MM.1S (cell line): ENCODE data around the gene HOXC6.
A peak's percentile ranks its signal among the peaks of the same experiment; 100 is the strongest.

Source experiments
- DNase-seq: peaks from one replicate; pipeline ENCODE4 v3.0.0-alpha.2; 2015
- H2AFZ ChIP-seq: fragments of 300-600 bp; sonication (generic); 2 replicates; pipeline ENCODE4 v1.6.0; 2016; ENCODE audit warnings: antibody characterized with exemption, low read length
- H3F3A ChIP-seq: fragments of 300-600 bp; sonication (generic); 2 replicates; pipeline ENCODE4 v1.6.1; 2016; ENCODE audit warnings: mild to moderate bottlenecking, antibody characterized with exemption, low read length, moderate library complexity, mixed read lengths; ENCODE audit not compliant: insufficient read depth
- H3K27ac ChIP-seq: fragments of 300-600 bp; sonication (generic); 2 replicates; pipeline ENCODE4 v1.5.1; 2016; ENCODE audit warnings: mild to moderate bottlenecking, low read length
- H3K27me3 ChIP-seq: fragments of 300-600 bp; sonication (generic); replicated peaks from 2 replicates; pipeline ENCODE4 v1.6.0; 2016; ENCODE audit warnings: low read length; ENCODE audit not compliant: insufficient read depth
- H3K36me3 ChIP-seq: fragments of 300-600 bp; sonication (generic); replicated peaks from 2 replicates; pipeline ENCODE4 v1.6.1; 2016; ENCODE audit warnings: mild to moderate bottlenecking, low read length, mixed read lengths; ENCODE audit not compliant: insufficient read depth
- H3K4me1 ChIP-seq: fragments of 300-600 bp; sonication (generic); 2 replicates; pipeline ENCODE4 v1.6.1; 2016; ENCODE audit warnings: low read length, mixed read lengths
- H3K4me2 ChIP-seq: fragments of 300-600 bp; sonication (generic); 2 replicates; pipeline ENCODE4 v1.6.0; 2016; ENCODE audit warnings: low read depth, low read length
- H3K4me3 ChIP-seq: fragments of 300-600 bp; sonication (generic); 2 replicates; pipeline ENCODE4 v1.5.1; 2016; ENCODE audit warnings: low read length, mixed read lengths
- H3K79me2 ChIP-seq: fragments of 300-600 bp; sonication (generic); 2 replicates; pipeline ENCODE4 v1.6.1; 2016; ENCODE audit warnings: mixed run types, low read length, mixed read lengths
- H3K9ac ChIP-seq: fragments of 300-600 bp; sonication (generic); 2 replicates; pipeline ENCODE4 v1.6.1; 2016; ENCODE audit warnings: low read length, mixed read lengths
- H3K9me2 ChIP-seq: fragments of 300-600 bp; sonication (generic); replicated peaks from 2 replicates; pipeline ENCODE4 v1.6.1; 2016; ENCODE audit warnings: mild to moderate bottlenecking, low read length, mixed read lengths; ENCODE audit not compliant: insufficient read depth
- H3K9me3 ChIP-seq: fragments of 300-600 bp; sonication (generic); replicated peaks from 2 replicates; pipeline ENCODE4 v1.6.1; 2016; ENCODE audit warnings: mild to moderate bottlenecking, low read length, mixed read lengths; ENCODE audit not compliant: insufficient read depth
- H4K20me1 ChIP-seq: fragments of 300-600 bp; sonication (generic); 2 replicates; pipeline ENCODE4 v1.6.1; 2016; ENCODE audit warnings: mild to moderate bottlenecking, low read length, moderate library complexity, mixed read lengths; ENCODE audit not compliant: insufficient read depth
- EZH2 ChIP-seq: fragments of 300-600 bp; sonication (generic); optimal IDR thresholded peaks from 2 replicates; pipeline ENCODE3; 2017; ENCODE audit warnings: low read depth, mild to moderate bottlenecking, antibody characterized with exemption, low read length, mixed read lengths
- EZH2phosphoT487 ChIP-seq: fragments of 300-600 bp; sonication (generic); IDR thresholded peaks from 2 replicates; pipeline ENCODE4 v1.6.1; 2018; ENCODE audit warnings: antibody characterized with exemption, low read length
- TF ChIP-seq, protein P1 (sequence below): fragments of 300-600 bp; sonication (generic); IDR thresholded peaks from 2 replicates; pipeline ENCODE4 v1.5.1; 2016; ENCODE audit warnings: antibody characterized with exemption, low read length, mixed read lengths

HOXC6 gene

GRCh38 chr12:54046809-54047159, 18.5 kb downstream of the HOXC6 start:
- no peak for DNase-seq
- no peaks in the 10 kb centered on the region for H3K79me2 ChIP-seq
- no peaks in the 10 kb centered on the region for H3F3A ChIP-seq
- TF ChIP-seq EZH2phosphoT487: no peak
- TF ChIP-seq, protein P1, sequence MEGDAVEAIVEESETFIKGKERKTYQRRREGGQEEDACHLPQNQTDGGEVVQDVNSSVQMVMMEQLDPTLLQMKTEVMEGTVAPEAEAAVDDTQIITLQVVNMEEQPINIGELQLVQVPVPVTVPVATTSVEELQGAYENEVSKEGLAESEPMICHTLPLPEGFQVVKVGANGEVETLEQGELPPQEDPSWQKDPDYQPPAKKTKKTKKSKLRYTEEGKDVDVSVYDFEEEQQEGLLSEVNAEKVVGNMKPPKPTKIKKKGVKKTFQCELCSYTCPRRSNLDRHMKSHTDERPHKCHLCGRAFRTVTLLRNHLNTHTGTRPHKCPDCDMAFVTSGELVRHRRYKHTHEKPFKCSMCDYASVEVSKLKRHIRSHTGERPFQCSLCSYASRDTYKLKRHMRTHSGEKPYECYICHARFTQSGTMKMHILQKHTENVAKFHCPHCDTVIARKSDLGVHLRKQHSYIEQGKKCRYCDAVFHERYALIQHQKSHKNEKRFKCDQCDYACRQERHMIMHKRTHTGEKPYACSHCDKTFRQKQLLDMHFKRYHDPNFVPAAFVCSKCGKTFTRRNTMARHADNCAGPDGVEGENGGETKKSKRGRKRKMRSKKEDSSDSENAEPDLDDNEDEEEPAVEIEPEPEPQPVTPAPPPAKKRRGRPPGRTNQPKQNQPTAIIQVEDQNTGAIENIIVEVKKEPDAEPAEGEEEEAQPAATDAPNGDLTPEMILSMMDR: no peak
- TF ChIP-seq EZH2: no peak
- H3K4me1 ChIP-seq: no peaks in the 10 kb centered on the region
- no peak overlapping the region for H3K4me3 ChIP-seq
- no peak overlapping the region for H2AFZ ChIP-seq
- no peak overlapping the region for H3K27ac ChIP-seq
- H4K20me1 ChIP-seq: no peaks in the 10 kb centered on the region
- no peaks in the 10 kb centered on the region for H3K9me3 ChIP-seq
- no peaks in the 10 kb centered on the region for H3K9me2 ChIP-seq
- no peak overlapping the region for H3K9ac ChIP-seq
- H3K27me3 ChIP-seq: peaks cover 77% of the 10 kb centered on the region
- no peak overlapping the region for H3K4me2 ChIP-seq
- no peaks in the 10 kb centered on the region for H3K36me3 ChIP-seq

- DNase-seq: no peak
- Histone ChIP-seq H3K9me3 (no peaks in the 10 kb centered on the region), H3K36me3 (no peaks in the 10 kb centered on the region), H3F3A (no peaks in the 10 kb centered on the region), H3K9me2 (no peaks in the 10 kb centered on the region), H3K27me3 (peaks cover 83% of the 10 kb centered on the region), H3K9ac (no peak overlapping the region), H4K20me1 (no peaks in the 10 kb centered on the region), H3K79me2 (no peaks in the 10 kb centered on the region), H2AFZ (no peak overlapping the region), H3K4me2 (no peak overlapping the region), H3K4me3 (no peak overlapping the region), H3K4me1 (no peaks in the 10 kb centered on the region), H3K27ac (no peak overlapping the region)
- peak; percentile 76 for TF ChIP-seq EZH2
- TF ChIP-seq, protein P1: no peak
Observed at GRCh38 chr12:54047160-54047963, 19.1 kb downstream of the HOXC6 start.

DNA sequence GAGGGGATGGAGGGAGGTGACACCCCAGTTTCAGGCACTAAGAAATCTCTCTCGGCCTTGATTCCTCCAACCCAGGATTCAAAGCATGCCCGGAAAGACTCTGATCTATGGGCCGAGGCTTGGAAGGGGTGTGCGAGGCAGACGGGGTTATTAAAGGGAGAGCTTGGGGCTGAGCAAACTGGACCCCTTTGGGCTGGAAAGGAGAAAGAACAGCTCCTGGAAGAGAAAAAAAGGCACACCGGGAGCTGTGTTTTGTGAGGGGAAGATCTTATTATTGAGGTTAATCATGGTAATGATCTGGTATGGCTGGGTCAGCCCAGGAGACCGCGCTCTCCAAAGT, 19.7 kb downstream of the HOXC6 start:
- no peak overlapping the region for H2AFZ ChIP-seq
- H3K79me2 ChIP-seq: no peaks in the 10 kb centered on the region
- H3K36me3 ChIP-seq: no peaks in the 10 kb centered on the region
- no peak overlapping the region for H3K4me2 ChIP-seq
- no peak overlapping the region for H3K27ac ChIP-seq
- no peak overlapping the region for H3K4me3 ChIP-seq
- no peaks in the 10 kb centered on the region for H4K20me1 ChIP-seq
- H3K9me3 ChIP-seq: no peaks in the 10 kb centered on the region
- DNase-seq: no peak
- H3K27me3 ChIP-seq: peaks cover 88% of the 10 kb centered on the region
- no peaks in the 10 kb centered on the region for H3K4me1 ChIP-seq
- TF ChIP-seq EZH2phosphoT487: no peak
- TF ChIP-seq EZH2: no peak
- TF ChIP-seq, protein P1: no peak
- H3F3A ChIP-seq: no peaks in the 10 kb centered on the region
- H3K9me2 ChIP-seq: no peaks in the 10 kb centered on the region
- H3K9ac ChIP-seq: no peak overlapping the region
